ENCODE measurements around the gene NUDT17. TPM values are rescaled to one million over a fixed set of nuclear protein-coding genes. Genes with fewer than 3 reads are reported as not detected.

Gene NUDT17
- total and polyA plus RNA-seq, 8 donors, result 2.7 to 12.7 (median 10.0) TPM

DNA sequence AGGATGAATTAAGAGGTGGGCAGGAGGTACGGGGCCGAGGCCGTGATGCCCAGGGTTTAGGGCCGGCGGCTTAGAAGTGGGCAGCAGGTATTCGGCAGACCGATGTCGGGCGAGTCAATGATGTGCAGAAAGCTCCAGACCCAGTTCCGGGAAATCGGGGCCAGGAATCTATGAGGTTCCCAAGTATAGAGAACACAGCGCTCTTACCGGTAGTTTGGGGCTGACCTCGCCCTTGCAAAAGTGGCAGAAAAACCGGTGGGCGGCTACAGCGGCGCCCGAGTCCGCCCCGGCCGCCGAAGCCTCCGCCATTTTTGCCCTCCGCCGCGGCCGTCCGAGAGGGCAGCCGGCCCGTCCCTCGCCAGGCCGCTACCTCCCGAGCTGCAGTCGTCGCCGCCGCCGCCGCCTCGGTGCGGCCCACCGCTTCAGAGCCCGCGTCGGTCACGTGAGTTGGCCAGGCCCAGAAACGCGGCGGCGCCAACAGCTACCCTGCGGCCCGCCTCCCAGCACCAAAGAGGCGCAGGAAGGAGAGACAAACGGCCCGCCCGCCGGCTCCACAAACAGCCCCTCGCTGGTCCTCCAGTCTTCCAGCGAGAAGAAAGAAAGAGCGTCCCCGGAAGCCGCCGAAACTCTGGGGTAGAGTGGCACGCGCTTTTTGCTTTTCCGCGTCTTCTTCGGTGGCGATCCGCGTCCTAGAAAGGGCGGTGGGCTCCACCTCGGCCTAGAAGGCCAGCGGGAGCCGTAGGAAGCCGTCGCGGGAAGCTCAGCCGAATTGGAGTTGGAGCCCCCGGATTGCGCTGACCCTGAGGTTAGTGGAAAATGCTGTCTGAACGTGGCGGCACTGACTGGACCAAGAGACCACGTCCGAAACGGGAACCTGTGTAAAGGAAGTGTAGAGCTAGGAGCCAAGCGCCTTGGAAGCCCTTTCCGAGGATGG, 21.6 kb upstream of the NUDT17 start, which contains the start of the genes POLR3C and RNF115:
Gene POLR3C, plus strand, starts transcription at position 636 of the 934 bp plus-strand sequence. CDS start 1,577 bp downstream, outside the sequence.
Gene RNF115, minus strand, starts transcription at position 531 of the 934 bp plus-strand sequence. Its CDS starts 222 bp downstream, at position 309.
- Histone ChIP-seq H3K4me3 (peak within 1 kb of the TSS; percentile 73), H3K27me3 (no peaks in the 10 kb centered on the region), H3K36me3 (peaks cover 0 to 30% of the 10 kb centered on the region in 2 donors), H3K27ac (peak within 1 kb of the TSS; percentile 94 to 97), H3K9me3 (no peaks in the 10 kb centered on the region), H3K4me1 (peaks cover 0 to 17% of the 10 kb centered on the region in 2 donors)
- TF ChIP-seq CTCF (IDR thresholded peaks at IDR 0.05), result no peak
- intact Hi-C loops (cut with DNase I), result no loop called here
- ATAC-seq, result peak; percentile 96
- DNase-seq, result peak; percentile 87 to 98 (median 92)

DNA sequence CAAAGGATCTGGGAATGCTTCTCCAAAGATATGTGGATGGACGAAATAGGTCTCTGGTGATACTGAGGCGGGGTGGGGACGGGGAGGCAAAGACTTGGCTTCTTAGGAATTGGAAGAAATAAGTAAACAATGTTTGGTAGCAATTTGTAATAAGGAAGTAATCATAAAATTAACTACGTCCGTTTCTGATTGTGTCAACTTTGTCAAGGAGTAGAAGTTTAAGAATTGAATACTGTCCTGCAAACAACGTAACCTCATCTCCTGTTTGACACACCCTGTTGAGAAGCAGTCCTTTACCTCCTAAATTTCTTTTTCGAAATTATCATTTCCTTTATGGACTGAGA, 21.0 kb upstream of the NUDT17 start:
- Histone ChIP-seq H3K36me3 (peaks cover 0 to 36% of the 10 kb centered on the region in 2 donors), H3K9me3 (no peaks in the 10 kb centered on the region), H3K27me3 (no peaks in the 10 kb centered on the region), H3K27ac (peak overlapping the region; percentile 94 to 97), H3K4me3 (peak overlapping the region; percentile 73), H3K4me1 (peaks cover 0 to 17% of the 10 kb centered on the region in 2 donors)
- DNase-seq (no peak), ATAC-seq (no peak)
- intact Hi-C loops (cut with DNase I), result no loop called here
- TF ChIP-seq CTCF (IDR thresholded peaks at IDR 0.05), result no peak

GRCh38 chr1:145826030-145826429, 19.4 kb upstream of the NUDT17 start:
- Histone ChIP-seq H3K36me3 (peaks cover 0 to 52% of the 10 kb centered on the region in 2 donors), H3K4me1 (peaks cover 0 to 17% of the 10 kb centered on the region in 2 donors), H3K9me3 (no peaks in the 10 kb centered on the region), H3K27me3 (no peaks in the 10 kb centered on the region), H3K27ac (no peak overlapping the region), H3K4me3 (no peak overlapping the region)
- no peak for TF ChIP-seq CTCF (IDR thresholded peaks at IDR 0.05)
- no peak for DNase-seq
- ATAC-seq, result no peak
- intact Hi-C loops (cut with DNase I), result no loop called here

- H3K36me3 ChIP-seq, result peaks cover 0 to 71% of the 10 kb centered on the region in 2 donors
Measured at GRCh38 chr1:145827966-145828365, 17.5 kb upstream of the NUDT17 start.

More at GRCh38 chr1:145827966-145828365, 17.5 kb upstream of the NUDT17 start:
- ATAC-seq (no peak), DNase-seq (no peak)
- Histone ChIP-seq H3K9me3 (no peaks in the 10 kb centered on the region), H3K27ac (no peak overlapping the region), H3K4me3 (no peak overlapping the region), H3K27me3 (no peaks in the 10 kb centered on the region), H3K4me1 (peaks cover 0 to 17% of the 10 kb centered on the region in 2 donors)
- no peak for TF ChIP-seq CTCF (IDR thresholded peaks at IDR 0.05)
- intact Hi-C loops (cut with DNase I), result no loop called here

Data from left lung (tissue), 10 donors.